NCI-H2171 treated with DMSO at 0.1 percent for 48 hours (cell line): Measurements from ENCODE around the gene KCND3.

Experiments
- DNase-seq: peaks from one replicate; lab custom pipeline; 2025; lab: John Stamatoyannopoulos, UW

Gene KCND3

DNA sequence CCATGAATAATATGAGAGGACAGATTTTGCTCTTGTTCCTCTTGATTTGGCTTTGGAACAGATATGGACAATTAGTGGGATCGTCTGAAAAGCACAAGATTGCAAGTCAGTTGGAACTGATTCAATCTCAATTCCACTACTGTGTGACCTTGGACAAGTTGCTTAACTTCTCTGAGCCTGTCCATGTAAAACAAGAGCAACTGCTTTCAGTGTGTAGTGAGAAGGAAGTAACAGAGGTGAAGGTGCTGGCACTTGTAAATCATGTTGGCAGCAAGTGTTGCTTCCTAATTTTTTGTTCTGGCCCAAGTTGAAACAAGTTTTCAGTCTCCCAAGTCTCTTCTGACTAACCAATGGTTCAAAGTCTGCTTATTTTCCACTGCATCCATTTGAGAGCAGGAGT lies 265.6 kb downstream of the KCND3 start:
- no peak for DNase-seq

GRCh38 chr1:111723091-111723806 lies 266.2 kb downstream of the KCND3 start:
- no peak for DNase-seq

DNA sequence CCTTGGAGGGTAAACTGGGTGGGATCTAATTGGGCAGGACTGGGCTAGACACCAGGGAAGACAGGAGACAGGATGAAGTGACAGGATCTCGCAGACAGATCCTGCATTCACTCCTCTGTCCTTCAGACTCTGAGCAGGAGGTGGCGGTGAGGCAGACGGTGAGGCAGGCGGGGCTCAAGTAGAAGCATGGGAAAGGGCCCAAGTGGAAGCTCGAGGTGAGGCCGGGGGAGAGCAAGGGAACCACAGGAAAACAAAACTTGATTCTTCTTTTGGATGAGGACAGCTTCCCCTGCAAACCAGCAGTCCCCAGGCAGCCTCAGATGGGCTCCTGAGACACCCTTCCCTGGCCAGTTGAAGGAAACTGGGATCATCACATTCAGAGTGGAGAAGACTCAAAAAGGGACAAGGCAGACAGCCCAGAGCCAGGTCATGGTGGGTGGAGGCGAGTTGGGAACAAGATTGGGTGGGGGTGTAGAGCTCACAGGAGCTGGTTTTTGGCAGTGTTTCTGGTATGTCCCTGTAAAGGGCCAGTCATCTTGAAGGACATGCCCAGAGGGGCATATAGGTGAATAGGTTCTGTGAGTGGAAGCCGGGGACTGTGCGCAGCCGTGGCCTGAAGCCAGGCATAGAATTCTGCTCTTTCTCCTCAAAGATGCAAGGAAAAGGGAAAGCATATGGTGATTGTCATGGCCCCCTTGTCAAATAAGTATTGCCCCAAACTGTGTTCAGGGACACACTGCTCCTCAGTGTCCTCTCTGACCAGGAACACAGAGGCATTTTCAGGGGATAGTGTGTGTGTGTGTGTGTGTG lies 268.3 kb downstream of the KCND3 start:
- peak; percentile 38 for DNase-seq
